GM19328 (cell line): ENCODE results near the gene PRSS48.
"Not testable (repeated sequence)": the region's sequence is repeated elsewhere in the genome, so short reads cannot be mapped to it uniquely, and the experiment has no call there.

Experiments
- ATAC-seq: cut with Tn5 transposase; IDR thresholded peaks from one replicate; pipeline ENCODE4 v1.9.1; 2021; ENCODE audit warnings: mild to moderate bottlenecking, moderate library complexity; ENCODE audit not compliant: unreplicated experiment

Gene PRSS48

DNA sequence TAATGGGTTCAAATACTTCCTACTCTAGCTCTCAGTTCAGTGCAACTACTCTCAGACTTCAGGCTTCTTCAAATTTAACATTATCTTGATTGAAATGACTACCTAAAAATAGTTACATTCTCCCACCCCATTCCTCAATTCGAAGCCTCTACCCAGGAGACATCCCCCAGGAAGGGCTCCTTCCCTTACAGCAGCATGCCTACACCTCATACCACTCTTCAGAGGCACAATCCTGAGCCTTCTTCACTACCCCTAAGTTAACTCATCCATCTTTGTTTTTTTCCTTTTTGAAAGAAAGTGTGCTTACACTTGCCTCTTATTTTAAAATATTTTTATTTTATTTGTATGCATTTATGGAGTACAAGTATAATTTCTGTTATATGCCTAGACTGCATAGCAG lies 17.2 kb upstream of the PRSS48 start:
- no peak for ATAC-seq

DNA sequence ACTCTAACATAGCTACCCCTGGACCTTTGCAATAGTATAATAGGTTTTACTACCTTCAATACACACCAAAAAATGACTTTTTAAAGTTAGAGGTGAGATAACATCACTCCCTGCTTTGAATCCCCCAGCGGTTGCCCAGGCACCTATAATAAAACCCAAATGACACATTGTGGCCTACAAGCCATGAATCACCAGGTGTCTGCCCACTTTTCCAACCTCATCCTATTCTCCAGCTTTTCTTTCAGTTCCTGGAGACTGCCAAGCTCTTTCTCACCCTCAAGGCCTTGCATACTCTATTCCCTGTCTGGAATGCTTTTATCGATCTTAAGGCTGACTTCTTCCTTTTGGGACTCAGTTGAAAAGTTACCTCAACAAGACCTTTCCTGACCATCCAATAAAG lies 16.4 kb upstream of the PRSS48 start:
- ATAC-seq, result no peak

DNA sequence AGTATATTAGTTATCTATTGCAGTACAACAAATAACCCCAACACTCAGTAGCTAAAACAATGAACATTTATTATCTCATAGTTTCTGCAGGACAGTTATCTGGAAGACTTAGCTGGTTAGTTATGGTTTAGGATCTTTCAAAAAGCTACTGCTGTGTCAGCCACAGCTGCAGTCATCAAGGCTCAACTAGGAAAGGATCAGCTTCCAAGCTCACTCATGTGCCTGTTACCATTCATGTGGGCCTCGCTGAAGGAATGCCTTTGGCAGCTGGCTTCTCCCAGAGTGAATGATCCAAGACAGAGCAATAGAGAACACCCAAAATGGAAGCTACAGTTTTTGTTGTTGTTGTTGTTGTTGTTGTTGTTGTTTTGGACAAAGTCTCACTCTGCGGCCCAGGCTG lies 13.5 kb upstream of the PRSS48 start:
- ATAC-seq, result no peak

DNA sequence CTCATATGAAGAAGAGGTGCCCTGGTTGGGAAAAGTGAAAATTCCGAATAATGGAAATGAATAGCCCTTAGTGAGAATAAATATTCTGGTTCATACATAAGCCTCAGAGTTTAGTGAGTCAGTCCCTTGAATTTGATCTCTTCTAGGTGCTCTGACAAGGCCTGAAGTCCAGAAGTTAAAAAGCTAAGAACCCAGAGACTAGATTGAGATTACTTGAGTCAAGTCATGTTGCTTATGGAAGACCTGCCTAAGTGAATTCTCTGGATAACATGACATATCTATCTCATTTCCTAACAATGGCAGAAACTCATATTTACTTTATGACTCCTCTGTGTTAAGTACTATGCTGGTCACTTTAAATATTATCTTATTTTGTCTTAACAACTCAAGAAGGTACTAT lies 10.5 kb upstream of the PRSS48 start:
- no peak for ATAC-seq

DNA sequence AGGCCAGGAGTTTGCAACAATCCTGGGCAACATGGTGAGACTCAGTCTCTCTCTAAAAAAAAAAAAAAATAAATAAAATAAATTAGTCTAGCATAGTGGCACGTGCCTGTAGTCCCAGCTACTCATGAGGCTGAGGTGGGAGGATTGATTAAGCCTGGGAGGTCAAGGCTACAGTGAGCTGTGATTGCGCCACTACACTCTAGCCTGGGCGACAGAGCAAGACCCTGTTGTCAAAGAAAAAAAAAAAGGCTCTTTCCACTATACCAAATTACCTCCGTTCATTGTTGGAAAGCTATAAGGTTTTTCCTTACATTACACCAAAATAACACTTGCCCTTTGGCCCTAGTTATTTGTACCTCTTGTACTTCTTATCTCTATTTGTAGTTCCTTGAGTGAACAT lies 9.9 kb upstream of the PRSS48 start:
- ATAC-seq, result no peak

DNA sequence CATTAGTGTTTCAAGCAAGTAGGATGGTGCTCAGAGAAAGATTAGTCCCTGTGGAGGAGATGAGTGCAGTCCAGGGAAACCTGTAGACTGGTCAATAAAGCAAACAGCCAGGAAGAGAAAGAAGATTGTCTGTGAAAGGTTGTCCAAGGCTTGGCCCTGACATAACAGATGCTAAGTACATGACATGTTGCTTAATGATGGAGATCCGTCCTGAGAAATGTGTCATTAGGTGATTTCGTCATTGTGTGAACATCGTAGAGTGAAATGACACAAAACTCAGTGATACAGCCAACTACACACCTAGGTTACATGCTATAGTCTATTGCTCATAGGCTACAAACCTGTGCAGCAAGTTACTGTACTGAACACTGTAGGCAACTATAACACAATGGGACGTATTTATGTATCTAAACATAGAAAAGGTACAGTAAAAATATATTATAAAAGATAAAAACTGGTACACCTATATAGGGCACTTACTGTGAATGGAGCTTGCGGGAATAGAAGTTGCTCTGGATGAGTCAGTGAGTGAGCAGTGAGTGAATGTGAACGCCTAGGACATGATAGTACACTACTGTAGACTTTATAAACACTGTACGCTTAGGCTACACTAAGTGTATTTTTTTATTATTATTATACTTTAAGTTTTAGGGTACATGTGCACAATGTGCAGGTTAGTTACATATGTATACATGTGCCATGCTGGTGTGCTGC lies 9.0 kb upstream of the PRSS48 start:
- ATAC-seq, result no peak

DNA sequence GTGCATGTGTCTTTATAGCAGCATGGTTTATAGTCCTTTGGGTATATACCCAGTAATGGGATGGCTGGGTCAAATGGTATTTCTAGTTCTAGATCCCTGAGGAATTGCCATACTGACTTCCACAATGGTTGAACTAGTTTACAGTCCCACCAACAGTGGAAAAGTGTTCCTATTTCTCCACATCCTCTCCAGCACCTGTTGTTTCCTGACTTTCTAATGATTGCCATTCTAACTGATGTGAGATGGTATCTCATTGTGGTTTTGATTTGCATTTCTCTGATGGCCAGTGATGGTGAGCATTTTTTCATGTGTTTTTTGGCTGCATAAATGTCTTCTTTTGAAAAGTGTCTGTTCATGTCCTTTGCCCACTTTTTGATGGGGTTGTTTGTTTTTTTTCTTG lies 8.1 kb upstream of the PRSS48 start:
- not testable (repeated sequence) for ATAC-seq

DNA sequence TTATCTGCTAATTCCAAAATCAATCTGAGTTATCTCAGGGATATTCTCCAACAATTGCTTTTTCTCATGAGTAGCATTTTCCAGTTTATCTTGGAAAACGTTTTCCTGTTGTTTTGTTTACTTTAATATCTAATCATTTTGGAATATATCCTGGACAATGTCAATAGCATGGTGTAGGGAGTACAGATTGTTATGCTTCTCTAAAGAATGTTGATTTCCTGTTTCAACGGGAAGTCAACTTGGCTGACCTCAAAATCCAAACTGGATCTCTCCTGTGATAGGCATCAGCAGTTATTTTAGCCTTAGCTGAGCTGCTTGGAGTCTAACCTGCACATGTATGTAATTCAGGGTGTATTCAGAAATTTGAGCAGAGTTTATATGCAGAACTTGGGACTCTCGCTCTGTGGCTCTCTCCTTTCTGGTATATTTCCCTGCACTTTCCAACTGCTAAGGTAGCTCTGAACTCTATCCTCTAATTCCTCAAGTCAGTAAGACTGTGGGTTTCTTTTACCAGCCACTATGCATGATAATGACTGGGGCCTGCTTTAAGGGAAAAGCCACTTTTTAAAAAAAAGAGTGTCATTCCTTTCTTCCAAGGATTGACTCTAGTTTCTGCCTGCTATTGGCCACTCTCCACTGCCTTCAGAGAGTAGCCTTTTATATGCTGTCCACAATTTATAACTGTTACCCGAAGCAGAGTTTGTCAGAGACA lies 7.7 kb downstream of the PRSS48 start:
- ATAC-seq, result no peak

DNA sequence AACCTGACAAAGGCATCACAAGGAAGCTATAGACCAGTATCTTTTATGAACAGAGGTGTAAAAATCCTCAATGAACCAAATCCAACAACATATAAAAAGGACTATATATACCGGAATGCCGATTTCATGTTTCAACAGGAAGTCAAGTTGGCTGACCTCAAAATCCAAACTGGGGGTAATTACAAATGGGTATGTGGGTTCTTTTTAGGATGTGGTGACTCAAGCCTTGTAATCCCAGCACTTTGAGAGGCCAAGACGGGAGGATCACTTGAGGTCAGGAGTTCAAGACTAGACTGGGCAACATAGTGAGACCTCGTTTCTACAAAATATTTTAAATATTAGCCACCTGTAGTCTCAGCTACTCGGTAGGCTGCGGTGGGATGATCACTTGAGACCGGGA lies 10.4 kb downstream of the PRSS48 start:
- no peak for ATAC-seq

DNA sequence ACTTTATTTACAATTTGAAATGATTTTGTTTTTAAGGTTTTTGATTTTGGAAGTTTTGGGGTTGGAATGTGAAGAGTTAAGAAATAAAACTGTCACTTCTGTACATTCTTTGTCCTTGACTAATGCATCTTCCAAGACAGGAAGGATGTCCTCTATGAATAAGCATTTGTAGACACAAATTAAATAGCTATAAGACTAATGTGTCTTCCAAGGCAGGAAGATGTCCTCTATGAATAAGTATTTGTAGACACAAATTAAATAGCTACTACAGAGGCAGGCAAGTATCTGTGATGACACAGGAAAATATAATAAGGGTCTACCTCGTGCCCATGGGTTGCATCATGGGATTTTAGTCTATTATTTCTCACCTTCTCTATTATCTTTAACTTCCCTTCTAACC lies 14.5 kb downstream of the PRSS48 start:
- ATAC-seq, result no peak

DNA sequence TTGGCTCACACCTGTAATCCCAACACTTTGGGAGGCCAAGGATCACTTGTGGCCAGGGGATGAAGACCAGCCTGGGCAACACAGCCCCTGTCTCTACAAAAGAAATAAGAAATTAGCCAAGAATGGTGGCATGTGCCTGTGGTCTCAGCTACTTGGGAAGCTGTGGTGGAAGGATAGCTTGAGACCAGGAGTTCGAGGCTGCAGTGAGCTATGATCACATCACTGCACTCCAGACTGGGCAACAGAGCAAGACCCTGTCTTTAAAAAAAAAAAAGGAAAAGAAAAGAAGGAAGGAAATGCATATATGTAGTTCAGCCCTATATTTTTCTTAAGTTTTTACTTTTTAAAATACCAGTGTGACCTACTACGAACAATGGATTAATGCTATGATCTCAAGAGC lies 15.1 kb downstream of the PRSS48 start:
- no peak for ATAC-seq

DNA sequence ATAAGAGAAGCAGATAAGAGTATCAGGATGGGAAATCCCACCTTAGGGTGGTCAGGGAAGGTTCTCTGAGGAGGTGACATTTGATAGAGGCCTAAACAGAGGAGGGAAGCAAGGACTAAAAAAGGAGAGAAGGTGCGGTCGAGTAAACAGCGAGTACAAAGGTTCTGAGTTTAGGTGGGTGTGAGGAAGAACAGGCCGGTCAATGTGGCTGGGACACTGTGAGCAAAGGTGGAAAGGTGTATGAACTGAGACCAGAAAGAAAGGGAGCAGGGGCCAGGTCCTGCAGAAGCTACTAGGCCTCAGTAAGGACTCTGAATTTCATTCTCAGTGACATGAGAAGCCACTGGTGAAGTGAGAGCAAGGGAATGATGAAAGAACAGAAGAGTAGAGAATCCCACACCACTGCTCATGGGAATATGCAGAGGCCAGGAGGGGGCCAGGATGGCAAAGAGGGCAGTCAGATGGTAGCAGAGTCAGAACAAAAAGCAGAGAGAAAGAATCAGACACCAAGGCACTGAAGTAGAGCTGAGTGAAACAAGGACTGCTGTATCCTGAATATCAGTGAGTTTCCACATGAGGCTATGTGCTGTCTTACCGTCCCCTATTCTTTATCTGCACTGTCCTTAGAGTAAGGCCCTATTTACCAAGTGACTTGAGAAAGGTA lies 18.0 kb downstream of the PRSS48 start:
- no peak for ATAC-seq

DNA sequence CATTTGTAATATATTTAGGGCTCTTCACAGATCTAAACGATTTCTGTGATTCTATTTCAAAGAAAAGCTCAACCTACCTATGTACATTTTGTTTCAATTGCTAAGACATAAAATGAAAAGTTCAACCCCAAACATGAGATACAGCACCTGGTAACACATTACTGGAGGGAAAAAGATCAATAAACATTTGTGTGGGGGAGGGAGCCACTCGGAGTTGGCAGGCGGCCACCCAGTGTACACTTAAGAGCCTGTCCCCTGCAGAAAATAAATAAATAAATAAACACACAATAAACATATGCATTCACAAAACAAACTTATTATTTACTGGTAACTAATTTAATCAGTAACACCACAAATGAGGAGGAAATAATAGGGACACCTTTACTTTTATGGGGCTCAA lies 19.3 kb downstream of the PRSS48 start:
- ATAC-seq, result no peak

DNA sequence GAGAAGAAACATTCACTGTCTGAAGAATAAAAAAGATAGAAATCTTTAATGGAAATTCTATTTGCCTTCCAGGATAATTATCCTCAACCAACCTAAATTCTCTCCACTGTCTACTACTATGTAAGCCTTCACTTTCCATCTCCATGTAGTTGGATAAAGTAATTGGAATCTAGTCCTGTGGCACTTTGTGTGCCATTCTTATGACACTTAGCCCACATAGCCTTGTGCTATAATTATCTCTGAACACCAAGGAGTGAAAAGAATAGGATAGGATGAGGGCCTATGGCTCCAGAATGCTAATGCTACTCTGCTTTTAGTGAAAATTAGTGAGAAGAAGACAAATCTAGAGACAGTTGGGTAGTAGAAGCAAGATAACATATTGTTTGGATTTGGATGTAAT lies 20.2 kb downstream of the PRSS48 start:
- no peak for ATAC-seq

DNA sequence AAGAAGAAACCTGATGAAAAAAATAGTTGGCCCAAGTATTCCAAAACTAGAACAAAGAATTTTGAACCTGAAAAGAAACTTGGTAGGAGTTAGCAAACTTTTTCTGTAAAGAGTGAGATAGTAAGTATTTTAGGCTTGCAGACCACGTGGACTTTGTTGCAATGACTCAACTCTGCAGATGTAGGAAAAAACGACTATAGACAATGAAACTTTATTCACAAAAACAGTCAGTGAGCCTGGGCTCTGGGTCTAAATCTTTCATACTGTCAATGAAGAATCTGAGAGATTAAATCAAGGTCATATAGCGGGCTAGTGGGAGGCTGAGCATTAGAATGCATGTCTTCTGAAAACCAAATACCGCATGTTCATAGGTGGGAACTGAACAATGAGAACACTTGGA lies 25.5 kb downstream of the PRSS48 start:
- no peak for ATAC-seq

DNA sequence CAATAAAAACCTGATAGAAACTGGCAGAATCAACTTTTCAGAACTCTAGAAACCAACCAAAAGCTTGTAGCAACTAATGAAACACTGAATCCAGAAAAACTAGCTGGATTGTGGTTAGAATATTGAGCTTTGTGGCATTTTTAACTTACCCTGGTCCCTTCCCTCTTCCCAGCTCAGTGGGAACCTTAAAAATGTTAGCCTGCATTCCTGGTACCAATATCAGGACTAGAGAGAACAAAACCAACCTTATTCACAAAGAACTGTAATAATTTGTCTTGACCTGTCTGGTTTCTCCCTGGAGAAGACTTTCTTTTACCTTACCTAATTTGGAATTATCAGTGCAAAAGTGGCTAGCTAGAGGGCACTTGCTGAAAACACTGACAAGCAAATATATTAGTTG lies 27.3 kb downstream of the PRSS48 start:
- ATAC-seq, result no peak

DNA sequence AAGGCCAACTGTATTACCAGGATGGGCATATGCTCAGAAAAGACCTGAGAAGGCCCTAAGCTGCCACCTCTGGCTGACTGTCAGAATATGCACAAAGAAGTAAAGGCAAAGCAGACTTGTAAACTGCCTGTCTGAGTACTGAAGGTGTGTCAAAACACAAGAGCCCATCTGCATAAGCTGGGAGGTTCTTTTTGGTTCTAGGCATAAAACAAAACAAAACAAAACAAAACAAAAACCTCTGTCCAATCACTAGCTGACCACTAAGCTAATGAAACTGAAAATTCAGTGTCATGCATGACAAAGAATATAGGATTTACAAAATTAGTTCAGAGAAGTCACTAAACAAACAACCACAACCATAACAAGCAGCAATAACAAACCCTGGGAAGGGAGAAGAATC lies 27.8 kb downstream of the PRSS48 start:
- no peak for ATAC-seq

DNA sequence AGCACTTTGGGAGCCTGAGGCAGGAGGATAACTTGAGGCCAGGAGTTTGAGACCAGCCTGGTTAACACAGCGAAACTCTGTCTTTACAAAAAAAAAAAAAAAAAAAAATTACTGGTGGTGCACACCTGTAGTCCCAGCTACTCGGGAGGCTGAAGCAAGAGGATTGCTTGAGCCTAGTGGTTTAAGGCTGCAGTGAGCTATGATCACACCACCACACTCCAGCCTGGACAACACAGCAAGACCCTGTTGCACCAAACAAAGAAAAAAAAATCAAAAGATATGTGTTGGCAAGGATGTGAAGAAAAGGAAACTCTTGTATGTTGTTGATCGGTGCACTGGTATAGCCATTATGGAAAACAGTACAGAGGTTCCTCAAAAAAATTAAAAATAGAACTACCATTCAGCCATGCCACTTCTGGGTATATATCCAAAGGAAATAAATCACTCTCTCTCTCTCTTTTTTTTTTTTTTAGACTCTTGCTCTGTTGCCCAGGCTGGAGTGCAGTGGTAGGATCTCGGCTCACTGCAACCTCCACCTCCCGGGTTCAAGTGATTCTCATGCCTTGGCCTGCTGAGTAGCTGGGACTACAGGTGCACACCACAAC lies 33.3 kb downstream of the PRSS48 start:
- no peak for ATAC-seq

DNA sequence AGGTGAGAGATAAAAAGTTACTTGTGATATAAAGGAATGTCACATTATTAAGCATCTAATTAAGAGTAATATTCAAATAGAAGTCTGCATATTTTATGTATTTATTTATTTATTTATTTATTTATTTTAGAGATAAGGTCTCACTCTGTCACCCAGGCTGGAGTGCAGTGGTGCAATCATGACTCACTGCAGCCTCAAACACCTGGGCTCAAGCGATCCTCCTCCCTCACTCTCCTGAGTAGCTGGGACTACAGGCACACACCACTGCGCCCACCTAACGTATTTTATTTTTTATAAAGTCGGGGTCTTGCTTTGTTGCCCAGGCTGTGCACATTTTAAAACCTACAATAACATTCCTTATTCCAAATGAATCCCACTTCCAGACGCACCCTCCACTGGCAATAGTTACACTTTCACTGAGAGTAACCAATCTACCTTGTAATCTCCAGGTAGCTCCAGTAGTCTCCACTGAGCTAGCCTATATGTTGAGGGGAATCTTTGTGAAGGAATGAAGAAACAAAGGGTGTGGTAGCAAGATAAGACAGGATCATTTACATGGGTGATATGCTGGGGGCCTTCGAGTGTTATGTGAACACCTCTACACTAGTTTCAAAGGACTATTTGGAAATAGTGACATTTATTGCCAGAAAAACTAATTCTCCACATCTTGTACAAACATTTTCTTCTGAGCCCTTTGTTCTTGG lies 36.5 kb downstream of the PRSS48 start:
- ATAC-seq, result no peak

DNA sequence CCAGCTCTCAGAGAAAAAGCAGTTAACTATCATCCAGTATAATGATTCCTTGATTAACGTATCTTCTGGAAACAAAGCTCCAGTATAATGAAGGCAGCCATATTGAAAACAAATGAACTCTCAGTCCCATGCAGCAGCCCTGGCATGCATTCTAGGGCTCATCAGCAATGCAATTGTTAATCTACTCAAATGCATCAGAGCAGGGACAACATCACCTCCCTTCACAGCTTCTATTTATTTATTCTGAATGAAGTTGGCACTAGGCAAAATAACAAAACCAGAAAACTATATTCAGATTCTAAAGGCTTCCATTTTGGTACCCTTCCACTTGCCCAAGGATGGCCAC lies 37.0 kb downstream of the PRSS48 start:
- no peak for ATAC-seq

DNA sequence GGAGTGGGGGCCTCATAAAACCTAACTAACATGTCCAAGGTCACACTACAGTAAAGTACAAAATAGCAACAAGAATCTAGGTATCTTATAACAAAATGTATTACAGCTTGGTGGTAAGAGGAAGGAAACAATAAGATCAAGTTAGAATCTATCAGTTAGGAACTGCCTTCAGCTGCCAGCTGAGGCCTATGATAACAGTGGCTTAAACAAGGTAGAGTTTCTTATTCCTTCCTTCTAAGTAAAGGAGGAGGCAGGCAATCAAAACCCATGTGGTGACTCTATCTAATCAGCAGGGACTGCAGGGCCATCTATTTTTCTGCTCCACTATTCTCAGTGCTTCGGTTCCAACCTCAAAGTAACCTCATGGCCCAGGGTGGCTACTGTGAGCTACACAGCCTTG lies 37.5 kb downstream of the PRSS48 start:
- ATAC-seq, result no peak
